ENCODE measurements around the gene AP2B1.

GRCh38 chr17:35588196-35588920 lies 1.2 kb downstream of the AP2B1 start:
- TF ChIP-seq POLR2AphosphoS5 (IDR thresholded peaks at IDR 0.05): no peak
- TF ChIP-seq, protein P1, sequence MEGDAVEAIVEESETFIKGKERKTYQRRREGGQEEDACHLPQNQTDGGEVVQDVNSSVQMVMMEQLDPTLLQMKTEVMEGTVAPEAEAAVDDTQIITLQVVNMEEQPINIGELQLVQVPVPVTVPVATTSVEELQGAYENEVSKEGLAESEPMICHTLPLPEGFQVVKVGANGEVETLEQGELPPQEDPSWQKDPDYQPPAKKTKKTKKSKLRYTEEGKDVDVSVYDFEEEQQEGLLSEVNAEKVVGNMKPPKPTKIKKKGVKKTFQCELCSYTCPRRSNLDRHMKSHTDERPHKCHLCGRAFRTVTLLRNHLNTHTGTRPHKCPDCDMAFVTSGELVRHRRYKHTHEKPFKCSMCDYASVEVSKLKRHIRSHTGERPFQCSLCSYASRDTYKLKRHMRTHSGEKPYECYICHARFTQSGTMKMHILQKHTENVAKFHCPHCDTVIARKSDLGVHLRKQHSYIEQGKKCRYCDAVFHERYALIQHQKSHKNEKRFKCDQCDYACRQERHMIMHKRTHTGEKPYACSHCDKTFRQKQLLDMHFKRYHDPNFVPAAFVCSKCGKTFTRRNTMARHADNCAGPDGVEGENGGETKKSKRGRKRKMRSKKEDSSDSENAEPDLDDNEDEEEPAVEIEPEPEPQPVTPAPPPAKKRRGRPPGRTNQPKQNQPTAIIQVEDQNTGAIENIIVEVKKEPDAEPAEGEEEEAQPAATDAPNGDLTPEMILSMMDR (IDR thresholded peaks at IDR 0.05): no peak
